ENCODE results near the gene CCDC183. TPM values are rescaled to one million over a fixed set of nuclear protein-coding genes. Genes with fewer than 3 reads are reported as not detected.

Gene CCDC183
- total RNA-seq, 1 donor from 2014 or later: 0.59 TPM

DNA sequence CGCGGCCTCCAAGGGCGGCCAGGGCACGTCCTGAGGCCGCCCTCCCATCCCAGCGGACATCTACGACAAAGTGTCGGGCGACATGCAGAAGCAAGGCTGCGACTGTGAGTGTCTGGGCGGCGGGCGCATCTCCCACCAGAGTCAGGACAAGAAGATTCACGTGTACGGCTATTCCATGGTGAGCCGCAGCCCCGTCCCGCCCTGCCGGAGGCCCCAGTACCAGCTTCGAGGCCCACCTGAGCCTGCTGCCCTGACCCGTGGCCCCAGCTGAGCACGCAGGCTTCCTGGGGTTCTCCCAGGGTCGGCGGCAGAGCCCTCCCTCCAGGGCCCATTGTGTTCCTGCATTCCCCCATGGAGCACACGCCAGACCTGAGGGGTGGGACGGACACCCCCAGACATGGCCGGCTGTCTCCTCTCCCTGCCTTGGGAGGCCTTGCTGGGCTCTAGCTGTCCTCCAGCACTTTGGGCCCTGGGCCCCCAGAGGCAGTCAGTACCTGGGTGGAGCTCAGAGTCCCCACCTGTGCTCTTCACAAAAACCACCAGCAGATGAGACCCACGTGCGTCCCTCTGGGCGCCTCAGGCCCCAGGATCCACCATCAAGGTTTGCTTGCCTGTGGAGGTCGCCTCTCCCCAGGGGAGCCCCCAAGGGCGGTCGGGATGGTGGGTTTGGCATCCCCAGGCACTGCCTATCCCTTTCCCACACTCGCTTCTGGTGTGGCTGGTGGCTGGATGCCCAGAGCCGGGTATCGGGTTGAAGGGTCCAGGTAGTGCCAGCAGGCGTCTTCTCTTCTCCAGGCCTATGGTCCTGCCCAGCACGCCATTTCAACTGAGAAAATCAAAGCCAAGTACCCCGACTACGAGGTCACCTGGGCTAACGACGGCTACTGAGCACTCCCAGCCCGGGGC, 54.1 kb downstream of the CCDC183 start:
- DNase-seq: no peak

DNA sequence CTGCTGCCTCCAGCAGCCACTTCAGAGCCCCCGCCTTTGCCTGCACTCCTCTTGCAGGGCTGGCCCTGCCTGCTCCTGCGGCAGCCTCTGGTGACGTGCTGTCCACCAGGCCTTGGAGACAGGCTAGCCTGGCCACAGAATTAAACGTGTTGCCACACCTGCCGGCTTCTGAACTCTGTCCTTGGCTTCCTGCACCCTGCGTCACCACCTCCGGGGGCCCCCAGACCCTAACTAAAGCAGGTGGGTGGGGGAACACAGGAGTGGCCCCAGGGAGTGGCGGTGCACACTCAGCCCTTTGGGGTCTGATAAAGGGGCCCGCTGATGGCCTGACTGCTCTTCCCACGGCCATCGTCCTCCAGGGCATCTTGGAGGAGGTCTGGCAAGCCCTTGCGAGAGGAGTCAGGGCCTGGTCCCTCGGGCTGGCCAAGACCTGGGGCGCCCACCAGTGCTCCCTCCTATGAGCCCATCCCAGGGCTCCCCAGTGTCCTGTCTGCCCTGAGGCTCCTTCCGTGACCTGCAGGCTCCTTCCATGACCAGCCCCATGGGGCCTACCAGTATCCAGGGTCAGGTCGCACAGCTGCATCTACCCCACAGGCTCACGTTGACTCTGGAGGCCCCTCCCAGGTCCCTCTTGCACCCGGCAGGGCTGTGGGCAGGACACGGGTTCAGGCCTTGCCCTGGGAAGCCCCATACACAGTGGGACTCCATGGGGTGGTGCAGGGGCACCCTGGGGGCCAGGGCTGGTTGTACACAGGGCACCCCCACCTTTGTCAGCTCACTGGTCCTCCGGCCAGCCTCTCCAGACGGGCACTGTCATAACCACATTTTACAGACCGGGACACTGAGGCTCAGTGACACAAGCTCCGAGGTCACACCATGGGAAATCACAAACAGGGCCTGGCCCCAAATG, 55.0 kb downstream of the CCDC183 start:
- DNase-seq: no peak

DNA sequence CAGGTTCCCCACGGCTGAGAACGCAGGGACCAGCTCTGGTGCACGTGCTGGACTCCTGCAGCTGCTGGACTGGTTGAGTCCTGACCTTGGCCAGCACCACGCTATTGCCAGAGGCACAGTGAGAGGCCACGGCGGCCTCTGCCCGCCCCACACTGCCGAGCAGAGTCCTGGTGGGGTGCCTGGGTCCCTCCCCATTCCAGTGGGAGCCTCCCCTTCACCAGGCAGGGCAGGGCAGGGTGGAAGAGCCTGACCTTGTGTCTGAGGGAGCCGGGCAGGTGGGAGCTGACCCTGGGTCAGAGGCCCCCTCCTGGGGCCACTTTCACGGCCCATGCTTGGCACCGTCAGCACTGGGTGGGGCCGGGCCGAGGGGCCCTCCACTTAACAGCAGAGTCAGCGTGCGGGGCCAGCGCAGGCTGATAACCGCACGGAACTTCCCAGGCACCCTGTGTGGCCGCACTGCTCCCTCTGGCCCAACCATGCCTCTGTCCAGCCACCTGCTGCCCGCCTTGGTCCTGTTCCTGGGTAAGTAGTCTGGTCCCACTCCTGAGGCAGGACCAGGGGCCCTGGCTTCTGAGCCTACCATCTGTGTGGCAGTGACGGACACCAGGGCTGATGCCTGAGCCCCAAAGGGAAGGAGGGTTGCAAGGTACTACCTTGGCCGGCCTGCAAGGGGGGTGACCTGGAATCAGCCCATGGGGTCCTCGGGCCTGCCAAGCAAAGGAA, 56.0 kb downstream of the CCDC183 start, which contains the start of gene MAMDC4:
MAMDC4 (plus strand) TSS at position 406 of the 723 bp plus-strand sequence; CDS start at position 477, 71 bp downstream.
- no peak for DNase-seq

DNA sequence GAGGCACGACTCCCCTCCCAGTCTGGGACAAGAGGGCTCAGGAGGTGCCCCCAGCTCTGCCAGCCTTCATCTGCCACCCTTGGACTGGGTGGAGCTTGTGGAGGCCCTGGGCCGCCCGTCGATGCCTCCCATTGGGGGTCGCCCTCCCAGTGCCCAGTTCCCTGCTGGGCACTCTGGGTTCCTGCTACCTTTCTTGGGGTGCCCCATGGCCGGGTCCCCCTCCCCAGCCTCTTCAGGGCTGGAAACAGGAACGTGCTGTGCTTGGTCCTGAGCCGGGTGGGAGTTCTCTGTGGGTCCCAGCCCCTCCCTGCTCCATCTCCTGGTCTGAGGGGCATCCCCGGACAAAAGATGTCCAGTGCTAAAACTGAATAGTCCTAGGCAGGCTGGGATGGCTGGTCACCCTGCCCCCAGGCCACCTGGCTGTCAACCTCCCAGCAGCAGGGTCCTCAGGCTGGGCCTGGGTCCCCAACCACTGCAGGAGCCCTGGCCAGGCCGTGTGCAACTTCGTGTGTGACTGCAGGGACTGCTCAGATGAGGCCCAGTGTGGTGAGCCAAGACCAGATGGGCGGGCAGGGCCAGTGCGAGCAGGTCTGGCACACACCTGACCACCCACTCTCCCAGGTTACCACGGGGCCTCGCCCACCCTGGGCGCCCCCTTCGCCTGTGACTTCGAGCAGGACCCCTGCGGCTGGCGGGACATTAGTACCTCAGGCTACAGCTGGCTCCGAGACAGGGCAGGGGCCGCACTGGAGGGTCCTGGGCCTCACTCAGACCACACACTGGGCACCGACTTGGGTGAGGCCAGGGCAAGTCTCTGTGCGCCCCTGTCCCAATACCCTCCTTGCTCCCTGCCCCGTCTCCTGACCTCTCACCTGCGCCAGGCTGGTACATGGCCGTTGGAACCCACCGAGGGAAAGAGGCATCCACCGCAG, 56.8 kb downstream of the CCDC183 start:
- DNase-seq: no peak

DNA sequence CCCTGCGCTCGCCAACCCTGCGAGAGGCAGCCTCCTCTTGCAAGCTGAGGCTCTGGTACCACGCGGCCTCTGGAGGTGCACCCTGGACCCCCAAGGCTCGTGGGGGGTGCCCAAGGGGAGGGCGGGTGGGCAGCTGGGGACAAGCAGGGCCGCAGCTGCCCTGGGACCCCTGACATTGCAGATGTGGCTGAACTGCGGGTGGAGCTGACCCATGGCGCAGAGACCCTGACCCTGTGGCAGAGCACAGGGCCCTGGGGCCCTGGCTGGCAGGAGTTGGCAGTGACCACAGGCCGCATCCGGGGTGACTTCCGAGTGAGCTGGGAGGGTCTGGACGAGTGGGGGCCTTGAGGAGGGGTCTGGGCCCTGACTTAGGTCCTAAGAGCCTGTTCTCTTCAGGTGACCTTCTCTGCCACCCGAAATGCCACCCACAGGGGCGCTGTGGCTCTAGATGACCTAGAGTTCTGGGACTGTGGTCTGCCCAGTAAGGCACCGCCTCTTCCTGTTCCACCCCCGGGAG, 57.5 kb downstream of the CCDC183 start:
- no peak for DNase-seq

DNA sequence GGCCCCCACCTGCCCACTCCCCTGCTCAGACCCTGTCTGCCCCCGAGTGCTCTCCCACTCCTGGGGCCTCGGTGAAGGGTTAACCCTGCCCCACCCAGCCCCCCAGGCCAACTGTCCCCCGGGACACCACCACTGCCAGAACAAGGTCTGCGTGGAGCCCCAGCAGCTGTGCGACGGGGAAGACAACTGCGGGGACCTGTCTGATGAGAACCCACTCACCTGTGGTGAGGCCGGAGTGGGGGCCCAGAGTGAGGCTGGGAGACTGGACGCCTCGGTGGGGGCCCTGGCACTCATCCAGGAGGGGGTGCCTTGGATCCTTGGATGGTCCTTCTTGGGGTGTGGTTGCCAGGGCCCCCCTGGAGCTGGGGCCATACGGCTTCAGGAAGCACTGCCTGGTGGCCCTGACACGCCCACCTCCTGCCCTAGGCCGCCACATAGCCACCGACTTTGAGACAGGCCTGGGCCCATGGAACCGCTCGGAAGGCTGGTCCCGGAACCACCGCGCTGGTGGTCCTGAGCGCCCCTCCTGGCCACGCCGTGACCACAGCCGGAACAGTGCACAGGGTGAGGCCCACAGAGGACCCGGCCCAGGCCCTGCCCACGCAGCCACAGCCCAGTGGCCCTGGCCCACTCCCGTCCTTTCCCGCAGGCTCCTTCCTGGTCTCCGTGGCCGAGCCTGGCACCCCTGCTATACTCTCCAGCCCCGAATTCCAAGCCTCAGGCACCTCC, 58.1 kb downstream of the CCDC183 start:
- no peak for DNase-seq

DNA sequence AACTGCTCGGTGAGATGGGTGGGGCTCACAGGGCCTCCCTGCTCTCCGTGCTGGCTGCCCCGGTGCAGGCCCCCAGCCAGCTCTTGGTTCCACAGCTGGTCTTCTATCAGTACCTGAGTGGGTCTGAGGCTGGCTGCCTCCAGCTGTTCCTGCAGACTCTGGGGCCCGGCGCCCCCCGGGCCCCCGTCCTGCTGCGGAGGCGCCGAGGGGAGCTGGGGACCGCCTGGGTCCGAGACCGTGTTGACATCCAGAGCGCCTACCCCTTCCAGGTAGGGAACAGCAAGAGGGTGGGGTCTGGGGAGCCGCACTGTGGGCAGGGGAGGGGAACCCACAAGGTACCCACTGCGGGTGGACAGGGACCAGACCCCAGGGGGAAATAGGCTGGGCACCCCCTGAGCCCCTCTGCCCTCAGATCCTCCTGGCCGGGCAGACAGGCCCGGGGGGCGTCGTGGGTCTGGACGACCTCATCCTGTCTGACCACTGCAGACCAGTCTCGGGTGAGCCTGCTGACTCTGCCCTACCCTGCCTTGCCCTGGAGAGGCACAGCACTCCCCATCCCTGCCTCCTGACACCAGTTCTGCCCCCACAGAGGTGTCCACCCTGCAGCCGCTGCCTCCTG, 58.8 kb downstream of the CCDC183 start:
- DNase-seq: no peak

DNA sequence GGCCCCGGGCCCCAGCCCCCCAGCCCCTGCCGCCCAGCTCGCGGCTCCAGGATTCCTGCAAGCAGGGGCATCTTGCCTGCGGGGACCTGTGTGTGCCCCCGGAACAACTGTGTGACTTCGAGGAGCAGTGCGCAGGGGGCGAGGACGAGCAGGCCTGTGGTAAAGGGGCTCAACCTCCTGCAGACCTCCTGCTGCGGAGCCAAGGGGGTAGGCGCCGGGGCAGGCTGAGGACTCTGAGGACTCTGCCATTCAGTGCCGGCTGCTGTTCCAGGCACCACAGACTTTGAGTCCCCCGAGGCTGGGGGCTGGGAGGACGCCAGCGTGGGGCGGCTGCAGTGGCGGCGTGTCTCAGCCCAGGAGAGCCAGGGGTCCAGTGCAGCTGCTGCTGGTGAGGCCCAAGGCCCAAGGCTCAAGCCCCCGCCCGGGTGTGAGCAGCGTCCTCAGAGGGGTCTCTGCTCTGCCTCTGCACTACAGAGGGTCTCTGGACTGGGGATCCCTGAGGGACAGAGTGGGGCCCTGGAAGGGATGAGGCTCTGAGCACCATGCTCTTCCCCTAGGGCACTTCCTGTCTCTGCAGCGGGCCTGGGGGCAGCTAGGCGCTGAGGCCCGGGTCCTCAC, 59.4 kb downstream of the CCDC183 start:
- no peak for DNase-seq

DNA sequence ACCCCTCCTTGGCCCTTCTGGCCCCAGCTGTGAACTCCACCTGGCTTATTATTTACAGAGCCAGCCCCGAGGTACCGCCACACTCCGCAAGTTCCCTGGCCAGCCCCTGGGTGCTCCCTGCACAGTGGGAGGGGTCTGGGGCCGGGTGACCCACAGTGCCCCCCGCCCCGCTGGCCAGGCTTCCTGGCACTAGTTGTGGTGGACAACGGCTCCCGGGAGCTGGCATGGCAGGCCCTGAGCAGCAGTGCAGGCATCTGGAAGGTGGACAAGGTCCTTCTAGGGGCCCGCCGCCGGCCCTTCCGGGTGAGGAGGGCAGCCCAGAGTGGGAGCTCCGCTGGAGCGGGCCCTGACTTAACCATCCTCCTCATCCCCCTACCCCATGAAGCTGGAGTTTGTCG, 59.9 kb downstream of the CCDC183 start:
- DNase-seq: no peak

DNA sequence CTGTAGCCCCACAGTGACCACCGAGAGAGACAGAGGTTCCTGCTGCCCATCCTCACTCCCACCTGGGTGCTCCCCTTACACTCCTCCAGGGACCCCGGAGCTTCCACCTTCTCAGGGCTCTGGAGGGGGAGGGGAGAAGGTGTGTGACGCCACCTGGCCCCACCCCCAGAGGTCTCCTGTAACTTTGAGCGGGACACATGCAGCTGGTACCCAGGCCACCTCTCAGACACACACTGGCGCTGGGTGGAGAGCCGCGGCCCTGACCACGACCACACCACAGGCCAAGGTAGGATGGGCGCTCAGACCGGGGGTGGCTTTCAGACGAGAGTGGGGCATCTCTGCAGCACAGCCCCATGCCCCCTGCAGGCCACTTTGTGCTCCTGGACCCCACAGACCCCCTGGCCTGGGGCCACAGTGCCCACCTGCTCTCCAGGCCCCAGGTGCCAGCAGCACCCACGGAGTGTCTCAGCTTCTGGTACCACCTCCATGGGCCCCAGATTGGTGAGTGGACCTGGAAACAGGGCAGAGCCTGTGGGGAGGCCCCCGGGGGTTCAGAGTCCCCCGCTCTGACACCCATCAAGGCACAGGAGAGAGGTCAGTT, 60.5 kb downstream of the CCDC183 start:
- no peak for DNase-seq

DNA sequence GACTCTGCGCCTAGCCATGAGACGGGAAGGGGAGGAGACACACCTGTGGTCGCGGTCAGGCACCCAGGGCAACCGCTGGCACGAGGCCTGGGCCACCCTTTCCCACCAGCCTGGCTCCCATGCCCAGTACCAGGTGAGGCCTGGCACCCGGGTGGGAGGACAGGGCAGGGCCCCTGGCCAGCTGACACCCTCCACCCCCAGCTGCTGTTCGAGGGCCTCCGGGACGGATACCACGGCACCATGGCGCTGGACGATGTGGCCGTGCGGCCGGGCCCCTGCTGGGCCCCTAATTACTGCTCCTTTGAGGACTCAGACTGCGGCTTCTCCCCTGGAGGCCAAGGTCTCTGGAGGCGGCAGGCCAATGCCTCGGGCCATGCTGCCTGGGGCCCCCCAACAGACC, 61.0 kb downstream of the CCDC183 start:
- DNase-seq: no peak

Small RNAs within 50 kb of the gene (small RNA-seq; reads per million reads assigned to genes)
- gene AL355987.2 (ENCODE audit: low replicate concordance) (not detected), gene ATP6V1G1P3 (ENCODE audit: low replicate concordance) (not detected), gene MIR4292 (ENCODE audit: low replicate concordance) (not detected), gene MIR6722 (ENCODE audit: low replicate concordance) (not detected)

Other genes starting within 250 kb of the CCDC183 start
- 29.0 TPM for gene EGFL7, start 133.4 kb upstream of the CCDC183 start, total RNA-seq
- 45.4 TPM for gene AGPAT2, start 108.9 kb upstream of the CCDC183 start, total RNA-seq
- gene DIPK1B, start 83.8 kb upstream of the CCDC183 start, total RNA-seq: 7.0 TPM
- not detected for gene LCN10, start 53.4 kb upstream of the CCDC183 start, total RNA-seq
- gene LCN6, start 47.8 kb upstream of the CCDC183 start, total RNA-seq: not detected
- 0.20 TPM for gene LCN8, start 38.1 kb upstream of the CCDC183 start, total RNA-seq
- not detected for gene LCN15, start 31.8 kb upstream of the CCDC183 start, total RNA-seq
- 31.9 TPM for gene TMEM141, start 5.0 kb upstream of the CCDC183 start, total RNA-seq
- gene RABL6, start 11.6 kb downstream of the CCDC183 start, total RNA-seq: 28.0 TPM
- 0.79 TPM for gene AJM1, start 46.1 kb downstream of the CCDC183 start, total RNA-seq
- gene PHPT1, start 53.1 kb downstream of the CCDC183 start, total RNA-seq: 70.4 TPM
- gene MAMDC4, start 56.0 kb downstream of the CCDC183 start, total RNA-seq: 2.5 TPM
- 165 TPM for gene EDF1, start 70.0 kb downstream of the CCDC183 start, total RNA-seq
- gene TRAF2, start 90.2 kb downstream of the CCDC183 start, total RNA-seq: 7.8 TPM
- gene FBXW5, start 148.4 kb downstream of the CCDC183 start, total RNA-seq: 38.8 TPM
- gene C8G, start 148.9 kb downstream of the CCDC183 start, total RNA-seq: not detected
- gene LCN12, start 155.9 kb downstream of the CCDC183 start, total RNA-seq: not detected
- gene PTGDS, start 181.2 kb downstream of the CCDC183 start, total RNA-seq: 15.3 TPM
- gene LCNL1, start 186.7 kb downstream of the CCDC183 start, total RNA-seq: 0.20 TPM
- gene PAXX, start 196.1 kb downstream of the CCDC183 start, total RNA-seq: 13.0 TPM
- 12.7 TPM for gene CLIC3, start 200.2 kb downstream of the CCDC183 start, total RNA-seq
- gene ABCA2, start 231.9 kb downstream of the CCDC183 start, total RNA-seq: 13.6 TPM
- 0.39 TPM for gene FUT7, start 235.8 kb downstream of the CCDC183 start, total RNA-seq
- 15.4 TPM for gene NPDC1, start 249.8 kb downstream of the CCDC183 start, total RNA-seq